ENCODE results near the gene CHST11.

DNA sequence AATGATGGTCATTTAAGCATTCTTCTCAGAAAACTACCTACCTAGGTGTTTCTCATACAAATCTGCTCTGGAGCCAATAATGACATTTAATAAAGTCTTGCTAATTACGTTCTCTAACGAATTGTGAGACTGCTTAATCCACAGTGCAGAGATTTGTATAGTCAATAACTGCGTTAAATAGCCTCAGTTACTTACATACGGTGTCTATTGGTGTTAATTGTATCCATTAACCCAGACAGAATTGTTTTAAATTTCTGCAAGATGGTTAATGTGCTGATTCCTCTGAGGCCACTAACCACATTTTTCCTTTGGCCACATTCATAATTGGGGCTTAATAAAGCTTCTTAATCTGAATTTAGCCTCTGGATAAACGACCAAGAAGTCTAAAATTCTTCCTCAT lies 329.6 kb downstream of the CHST11 start:
- TF ChIP-seq, protein P1, sequence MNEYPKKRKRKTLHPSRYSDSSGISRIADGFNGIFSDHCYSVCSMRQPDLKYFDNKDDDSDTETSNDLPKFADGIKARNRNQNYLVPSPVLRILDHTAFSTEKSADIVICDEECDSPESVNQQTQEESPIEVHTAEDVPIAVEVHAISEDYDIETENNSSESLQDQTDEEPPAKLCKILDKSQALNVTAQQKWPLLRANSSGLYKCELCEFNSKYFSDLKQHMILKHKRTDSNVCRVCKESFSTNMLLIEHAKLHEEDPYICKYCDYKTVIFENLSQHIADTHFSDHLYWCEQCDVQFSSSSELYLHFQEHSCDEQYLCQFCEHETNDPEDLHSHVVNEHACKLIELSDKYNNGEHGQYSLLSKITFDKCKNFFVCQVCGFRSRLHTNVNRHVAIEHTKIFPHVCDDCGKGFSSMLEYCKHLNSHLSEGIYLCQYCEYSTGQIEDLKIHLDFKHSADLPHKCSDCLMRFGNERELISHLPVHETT (tag by site-specific recombination; IDR thresholded peaks at IDR 0.05), result no peak
- TF ChIP-seq, protein P2, sequence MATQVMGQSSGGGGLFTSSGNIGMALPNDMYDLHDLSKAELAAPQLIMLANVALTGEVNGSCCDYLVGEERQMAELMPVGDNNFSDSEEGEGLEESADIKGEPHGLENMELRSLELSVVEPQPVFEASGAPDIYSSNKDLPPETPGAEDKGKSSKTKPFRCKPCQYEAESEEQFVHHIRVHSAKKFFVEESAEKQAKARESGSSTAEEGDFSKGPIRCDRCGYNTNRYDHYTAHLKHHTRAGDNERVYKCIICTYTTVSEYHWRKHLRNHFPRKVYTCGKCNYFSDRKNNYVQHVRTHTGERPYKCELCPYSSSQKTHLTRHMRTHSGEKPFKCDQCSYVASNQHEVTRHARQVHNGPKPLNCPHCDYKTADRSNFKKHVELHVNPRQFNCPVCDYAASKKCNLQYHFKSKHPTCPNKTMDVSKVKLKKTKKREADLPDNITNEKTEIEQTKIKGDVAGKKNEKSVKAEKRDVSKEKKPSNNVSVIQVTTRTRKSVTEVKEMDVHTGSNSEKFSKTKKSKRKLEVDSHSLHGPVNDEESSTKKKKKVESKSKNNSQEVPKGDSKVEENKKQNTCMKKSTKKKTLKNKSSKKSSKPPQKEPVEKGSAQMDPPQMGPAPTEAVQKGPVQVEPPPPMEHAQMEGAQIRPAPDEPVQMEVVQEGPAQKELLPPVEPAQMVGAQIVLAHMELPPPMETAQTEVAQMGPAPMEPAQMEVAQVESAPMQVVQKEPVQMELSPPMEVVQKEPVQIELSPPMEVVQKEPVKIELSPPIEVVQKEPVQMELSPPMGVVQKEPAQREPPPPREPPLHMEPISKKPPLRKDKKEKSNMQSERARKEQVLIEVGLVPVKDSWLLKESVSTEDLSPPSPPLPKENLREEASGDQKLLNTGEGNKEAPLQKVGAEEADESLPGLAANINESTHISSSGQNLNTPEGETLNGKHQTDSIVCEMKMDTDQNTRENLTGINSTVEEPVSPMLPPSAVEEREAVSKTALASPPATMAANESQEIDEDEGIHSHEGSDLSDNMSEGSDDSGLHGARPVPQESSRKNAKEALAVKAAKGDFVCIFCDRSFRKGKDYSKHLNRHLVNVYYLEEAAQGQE (tag by site-specific recombination; IDR thresholded peaks at IDR 0.05), result no peak
- TF ChIP-seq, protein P3, sequence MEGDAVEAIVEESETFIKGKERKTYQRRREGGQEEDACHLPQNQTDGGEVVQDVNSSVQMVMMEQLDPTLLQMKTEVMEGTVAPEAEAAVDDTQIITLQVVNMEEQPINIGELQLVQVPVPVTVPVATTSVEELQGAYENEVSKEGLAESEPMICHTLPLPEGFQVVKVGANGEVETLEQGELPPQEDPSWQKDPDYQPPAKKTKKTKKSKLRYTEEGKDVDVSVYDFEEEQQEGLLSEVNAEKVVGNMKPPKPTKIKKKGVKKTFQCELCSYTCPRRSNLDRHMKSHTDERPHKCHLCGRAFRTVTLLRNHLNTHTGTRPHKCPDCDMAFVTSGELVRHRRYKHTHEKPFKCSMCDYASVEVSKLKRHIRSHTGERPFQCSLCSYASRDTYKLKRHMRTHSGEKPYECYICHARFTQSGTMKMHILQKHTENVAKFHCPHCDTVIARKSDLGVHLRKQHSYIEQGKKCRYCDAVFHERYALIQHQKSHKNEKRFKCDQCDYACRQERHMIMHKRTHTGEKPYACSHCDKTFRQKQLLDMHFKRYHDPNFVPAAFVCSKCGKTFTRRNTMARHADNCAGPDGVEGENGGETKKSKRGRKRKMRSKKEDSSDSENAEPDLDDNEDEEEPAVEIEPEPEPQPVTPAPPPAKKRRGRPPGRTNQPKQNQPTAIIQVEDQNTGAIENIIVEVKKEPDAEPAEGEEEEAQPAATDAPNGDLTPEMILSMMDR (tag by site-specific recombination; IDR thresholded peaks at IDR 0.05), result no peak
- TF ChIP-seq ZNF747 (tag by site-specific recombination; IDR thresholded peaks at IDR 0.05) (no peak), ZNF24 (tag by site-specific recombination; IDR thresholded peaks at IDR 0.05) (no peak), ZNF777 (tag by site-specific recombination; IDR thresholded peaks at IDR 0.05; ENCODE audit: borderline replicate concordance) (no peak), ZNF555 (tag by site-specific recombination; conservative IDR thresholded peaks at IDR 0.05) (no peak), ZEB2 (tag by site-specific recombination; IDR thresholded peaks at IDR 0.05) (no peak), ZBTB8A (tag by site-specific recombination; IDR thresholded peaks at IDR 0.05) (no peak)
- TF ChIP-seq, protein P4, sequence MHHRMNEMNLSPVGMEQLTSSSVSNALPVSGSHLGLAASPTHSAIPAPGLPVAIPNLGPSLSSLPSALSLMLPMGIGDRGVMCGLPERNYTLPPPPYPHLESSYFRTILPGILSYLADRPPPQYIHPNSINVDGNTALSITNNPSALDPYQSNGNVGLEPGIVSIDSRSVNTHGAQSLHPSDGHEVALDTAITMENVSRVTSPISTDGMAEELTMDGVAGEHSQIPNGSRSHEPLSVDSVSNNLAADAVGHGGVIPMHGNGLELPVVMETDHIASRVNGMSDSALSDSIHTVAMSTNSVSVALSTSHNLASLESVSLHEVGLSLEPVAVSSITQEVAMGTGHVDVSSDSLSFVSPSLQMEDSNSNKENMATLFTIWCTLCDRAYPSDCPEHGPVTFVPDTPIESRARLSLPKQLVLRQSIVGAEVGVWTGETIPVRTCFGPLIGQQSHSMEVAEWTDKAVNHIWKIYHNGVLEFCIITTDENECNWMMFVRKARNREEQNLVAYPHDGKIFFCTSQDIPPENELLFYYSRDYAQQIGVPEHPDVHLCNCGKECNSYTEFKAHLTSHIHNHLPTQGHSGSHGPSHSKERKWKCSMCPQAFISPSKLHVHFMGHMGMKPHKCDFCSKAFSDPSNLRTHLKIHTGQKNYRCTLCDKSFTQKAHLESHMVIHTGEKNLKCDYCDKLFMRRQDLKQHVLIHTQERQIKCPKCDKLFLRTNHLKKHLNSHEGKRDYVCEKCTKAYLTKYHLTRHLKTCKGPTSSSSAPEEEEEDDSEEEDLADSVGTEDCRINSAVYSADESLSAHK (tag by site-specific recombination; IDR thresholded peaks at IDR 0.05), result no peak

Measured in HEK293 (cell line).